Measurements from ENCODE around the gene PIGW.
A peak's percentile ranks its signal among the peaks of the same experiment; 100 is the strongest.

Gene PIGW, protein sequence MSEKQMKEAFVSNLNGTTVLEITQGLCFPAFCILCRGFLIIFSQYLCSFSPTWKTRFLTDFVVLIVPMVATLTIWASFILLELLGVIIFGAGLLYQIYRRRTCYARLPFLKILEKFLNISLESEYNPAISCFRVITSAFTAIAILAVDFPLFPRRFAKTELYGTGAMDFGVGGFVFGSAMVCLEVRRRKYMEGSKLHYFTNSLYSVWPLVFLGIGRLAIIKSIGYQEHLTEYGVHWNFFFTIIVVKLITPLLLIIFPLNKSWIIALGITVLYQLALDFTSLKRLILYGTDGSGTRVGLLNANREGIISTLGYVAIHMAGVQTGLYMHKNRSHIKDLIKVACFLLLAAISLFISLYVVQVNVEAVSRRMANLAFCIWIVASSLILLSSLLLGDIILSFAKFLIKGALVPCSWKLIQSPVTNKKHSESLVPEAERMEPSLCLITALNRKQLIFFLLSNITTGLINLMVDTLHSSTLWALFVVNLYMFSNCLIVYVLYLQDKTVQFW

DNA sequence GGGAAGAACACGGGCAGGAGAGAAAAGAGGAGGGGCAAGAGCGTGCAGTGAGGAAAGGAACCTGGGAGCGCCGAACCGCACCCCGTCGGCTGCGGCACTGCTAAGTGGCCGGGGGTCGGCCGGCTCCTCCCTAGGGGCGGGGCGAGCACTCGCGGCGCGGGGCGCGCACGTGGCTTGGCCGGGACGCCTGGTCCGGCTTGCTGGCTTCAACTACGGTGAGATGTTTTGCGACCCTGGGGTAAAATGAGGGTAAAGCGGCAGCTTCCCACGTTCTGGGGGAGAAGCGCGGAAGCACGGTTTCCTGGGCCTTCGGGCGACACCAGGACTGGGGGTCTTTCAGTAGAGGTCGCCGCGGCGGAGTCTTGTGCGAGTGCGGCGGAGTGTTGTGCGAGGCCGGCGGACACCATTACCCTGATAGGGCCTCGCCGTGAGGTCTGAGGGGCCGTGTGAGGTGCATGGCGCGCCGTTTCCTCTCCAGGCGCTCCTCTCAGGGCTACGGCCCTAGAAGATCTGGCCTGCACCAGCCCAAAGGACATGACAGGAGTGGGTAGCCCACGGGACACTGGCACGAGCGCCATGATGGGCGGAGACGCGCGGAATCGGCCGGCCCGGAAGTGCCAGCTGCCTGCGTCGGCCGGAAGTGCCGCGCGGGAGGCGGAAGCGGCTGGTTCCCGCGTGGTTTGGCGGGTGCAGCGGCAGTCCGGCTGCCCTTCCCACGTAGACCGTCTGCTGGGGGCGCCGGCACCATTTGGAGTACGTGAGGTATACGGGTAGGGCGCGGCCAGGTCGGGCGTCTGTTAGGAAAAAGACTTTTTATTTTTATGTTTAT, at the start of gene PIGW, which contains the start of gene MYO19:
Gene PIGW (plus strand): TSS at position 148 of the 829 bp plus-strand sequence. CDS start 2,115 bp downstream, outside the sequence.
Gene MYO19 (minus strand): TSS at position 29 of the 829 bp plus-strand sequence. CDS start 2,330 bp downstream, outside the sequence.
- peaks cover 39% of the 10 kb centered on the region for H3K36me3 ChIP-seq (ENCODE audit: control insufficient read depth, insufficient read depth, low read length, severe bottlenecking)
- H3K4me3 ChIP-seq (ENCODE audit: low read length), result peak within 1 kb of the TSS; percentile 94
- H3K9ac ChIP-seq (ENCODE audit: low read length), result peak within 1 kb of the TSS; percentile 96
- H3K9me3 ChIP-seq (ENCODE audit: control insufficient read depth, low read length), result no peaks in the 10 kb centered on the region
- peaks cover 14% of the 10 kb centered on the region for H3K4me1 ChIP-seq (ENCODE audit: control insufficient read depth, insufficient read depth, low read length)
- H3K27me3 ChIP-seq (replicated peaks; ENCODE audit: control insufficient read depth, insufficient read depth, low read length), result no peaks in the 10 kb centered on the region
- peak; percentile 96 for DNase-seq (ENCODE audit: low read depth)

- DNase-seq (ENCODE audit: low read depth), result no peak
- Histone ChIP-seq H3K27me3 (replicated peaks; ENCODE audit: control insufficient read depth, insufficient read depth, low read length) (peaks cover 15% of the 10 kb centered on the region), H3K36me3 (ENCODE audit: control insufficient read depth, insufficient read depth, low read length, severe bottlenecking) (no peaks in the 10 kb centered on the region), H3K4me3 (ENCODE audit: low read length) (no peak overlapping the region), H3K9me3 (ENCODE audit: control insufficient read depth, low read length) (no peaks in the 10 kb centered on the region), H3K9ac (ENCODE audit: low read length) (no peak overlapping the region), H3K4me1 (ENCODE audit: control insufficient read depth, insufficient read depth, low read length) (peaks cover 16% of the 10 kb centered on the region)
Observed at GRCh38 chr17:36485027-36485426, 49.8 kb upstream of the PIGW start.

GRCh38 chr17:36485805-36486203, 49.0 kb upstream of the PIGW start:
- peaks cover 16% of the 10 kb centered on the region for H3K4me1 ChIP-seq (ENCODE audit: control insufficient read depth, insufficient read depth, low read length)
- no peaks in the 10 kb centered on the region for H3K36me3 ChIP-seq (ENCODE audit: control insufficient read depth, insufficient read depth, low read length, severe bottlenecking)
- H3K4me3 ChIP-seq (ENCODE audit: low read length), result peak overlapping the region; percentile 97
- no peak for DNase-seq (ENCODE audit: low read depth)
- peaks cover 11% of the 10 kb centered on the region for H3K27me3 ChIP-seq (replicated peaks; ENCODE audit: control insufficient read depth, insufficient read depth, low read length)
- peak overlapping the region; percentile 93 for H3K9ac ChIP-seq (ENCODE audit: low read length)
- H3K9me3 ChIP-seq (ENCODE audit: control insufficient read depth, low read length), result no peaks in the 10 kb centered on the region

GRCh38 chr17:36486204-36487194, 48.3 kb upstream of the PIGW start, which contains the start of gene ZNHIT3:
Gene ZNHIT3 (plus strand): TSS chr17:36486681. CDS start chr17:36486700, 19 bp downstream.
- H3K4me3 ChIP-seq (ENCODE audit: low read length), result peak within 1 kb of the TSS; percentile 97
- H3K9ac ChIP-seq (ENCODE audit: low read length), result peak within 1 kb of the TSS; percentile 93
- H3K9me3 ChIP-seq (ENCODE audit: control insufficient read depth, low read length), result no peaks in the 10 kb centered on the region
- peak; percentile 98 for DNase-seq (ENCODE audit: low read depth)
- peaks cover 10% of the 10 kb centered on the region for H3K27me3 ChIP-seq (replicated peaks; ENCODE audit: control insufficient read depth, insufficient read depth, low read length)
- H3K4me1 ChIP-seq (ENCODE audit: control insufficient read depth, insufficient read depth, low read length), result peaks cover 16% of the 10 kb centered on the region
- H3K36me3 ChIP-seq (ENCODE audit: control insufficient read depth, insufficient read depth, low read length, severe bottlenecking), result no peaks in the 10 kb centered on the region

DNA sequence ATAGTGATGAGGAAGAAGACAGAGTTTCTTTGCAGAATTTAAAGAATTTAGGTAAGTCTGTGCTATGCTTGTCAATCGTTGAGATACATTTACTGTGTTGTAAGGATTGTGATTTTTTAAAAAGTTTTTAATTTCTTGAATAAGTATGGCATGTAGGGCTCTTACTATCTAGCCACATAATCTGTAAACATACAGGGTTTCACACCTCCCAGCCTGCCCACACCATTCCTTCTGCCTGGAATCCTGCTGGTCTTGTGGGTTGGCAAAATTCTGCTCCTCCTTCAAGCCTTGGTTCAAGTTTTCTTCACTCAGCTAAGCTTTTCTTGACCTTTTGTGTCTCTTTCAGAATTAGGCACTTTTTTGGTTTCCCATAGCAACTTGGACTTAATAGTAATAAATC, 40.8 kb upstream of the PIGW start:
- Histone ChIP-seq H3K9me3 (ENCODE audit: control insufficient read depth, low read length) (no peaks in the 10 kb centered on the region), H3K4me3 (ENCODE audit: low read length) (no peak overlapping the region), H3K4me1 (ENCODE audit: control insufficient read depth, insufficient read depth, low read length) (peaks cover 15% of the 10 kb centered on the region), H3K36me3 (ENCODE audit: control insufficient read depth, insufficient read depth, low read length, severe bottlenecking) (peaks cover 68% of the 10 kb centered on the region), H3K27me3 (replicated peaks; ENCODE audit: control insufficient read depth, insufficient read depth, low read length) (no peaks in the 10 kb centered on the region), H3K9ac (ENCODE audit: low read length) (no peak overlapping the region)
- DNase-seq (ENCODE audit: low read depth), result peak; percentile 13

GRCh38 chr17:36494674-36495073, 40.1 kb upstream of the PIGW start:
- Histone ChIP-seq H3K9ac (ENCODE audit: low read length) (no peak overlapping the region), H3K27me3 (replicated peaks; ENCODE audit: control insufficient read depth, insufficient read depth, low read length) (no peaks in the 10 kb centered on the region), H3K4me1 (ENCODE audit: control insufficient read depth, insufficient read depth, low read length) (peaks cover 20% of the 10 kb centered on the region), H3K4me3 (ENCODE audit: low read length) (no peak overlapping the region), H3K36me3 (ENCODE audit: control insufficient read depth, insufficient read depth, low read length, severe bottlenecking) (peaks cover 71% of the 10 kb centered on the region), H3K9me3 (ENCODE audit: control insufficient read depth, low read length) (no peaks in the 10 kb centered on the region)
- no peak for DNase-seq (ENCODE audit: low read depth)

DNA sequence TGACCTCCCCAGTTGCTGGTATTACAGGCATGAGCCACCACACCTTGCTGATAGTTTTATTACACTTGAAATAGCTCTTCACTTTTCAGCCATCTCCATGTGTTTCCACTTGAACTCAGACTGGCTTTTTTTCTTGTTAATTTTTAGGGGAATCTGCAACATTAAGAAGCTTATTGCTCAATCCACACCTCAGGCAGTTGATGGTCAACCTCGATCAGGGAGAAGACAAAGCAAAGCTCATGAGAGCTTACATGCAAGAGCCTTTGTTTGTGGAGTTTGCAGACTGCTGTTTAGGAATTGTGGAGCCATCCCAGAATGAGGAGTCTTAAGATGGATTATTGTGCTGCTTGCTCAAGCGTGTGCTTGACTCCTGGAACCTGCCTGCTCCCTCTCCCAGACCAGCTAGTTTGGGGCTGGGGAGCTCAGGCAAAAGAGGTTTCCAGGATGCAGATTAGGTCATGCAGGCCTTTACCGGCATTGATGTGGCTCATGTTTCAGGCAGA, 39.7 kb upstream of the PIGW start:
- Histone ChIP-seq H3K27me3 (replicated peaks; ENCODE audit: control insufficient read depth, insufficient read depth, low read length) (no peaks in the 10 kb centered on the region), H3K4me3 (ENCODE audit: low read length) (no peak overlapping the region), H3K4me1 (ENCODE audit: control insufficient read depth, insufficient read depth, low read length) (peaks cover 20% of the 10 kb centered on the region), H3K9me3 (ENCODE audit: control insufficient read depth, low read length) (no peaks in the 10 kb centered on the region), H3K36me3 (ENCODE audit: control insufficient read depth, insufficient read depth, low read length, severe bottlenecking) (peaks cover 73% of the 10 kb centered on the region), H3K9ac (ENCODE audit: low read length) (no peak overlapping the region)
- DNase-seq (ENCODE audit: low read depth), result peak; percentile 10

DNA sequence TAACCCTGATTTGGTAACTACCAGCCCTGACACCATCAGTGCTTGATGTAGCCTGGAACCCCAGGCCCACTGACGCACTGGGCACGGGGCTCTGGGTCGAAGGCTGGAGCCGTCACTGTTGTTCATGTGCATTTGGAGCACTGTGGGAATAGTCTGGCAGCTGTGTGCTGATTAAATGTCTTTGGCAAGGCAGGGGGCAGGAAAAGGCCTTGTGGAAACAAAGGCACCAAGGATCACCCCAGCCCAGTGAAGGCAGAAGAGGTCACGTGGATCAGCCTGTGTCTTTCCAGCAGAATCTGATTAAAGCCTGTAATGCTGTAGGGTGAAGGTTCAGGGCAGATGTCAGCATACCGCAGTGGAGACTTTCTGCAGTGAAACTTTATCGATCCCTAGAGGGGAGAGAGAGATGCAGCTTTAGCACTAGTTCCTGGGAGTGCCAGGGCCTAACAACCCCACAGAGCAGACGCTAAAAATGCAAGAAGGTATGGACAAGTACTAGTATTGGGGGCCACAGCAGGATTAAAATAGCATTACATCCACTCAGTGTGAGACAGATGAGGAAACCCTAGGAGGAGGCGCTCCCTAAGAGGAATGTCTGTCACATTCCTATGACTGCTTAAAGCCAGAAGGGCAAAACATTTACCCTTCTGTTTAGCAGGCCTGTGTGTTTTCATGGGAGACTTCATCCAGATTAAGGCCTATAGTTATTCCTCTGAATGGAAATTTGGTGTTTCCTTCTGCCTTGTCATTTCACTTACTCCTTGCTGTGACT, 38.6 kb upstream of the PIGW start:
- DNase-seq (ENCODE audit: low read depth), result peak; percentile 19
- no peaks in the 10 kb centered on the region for H3K9me3 ChIP-seq (ENCODE audit: control insufficient read depth, low read length)
- no peaks in the 10 kb centered on the region for H3K27me3 ChIP-seq (replicated peaks; ENCODE audit: control insufficient read depth, insufficient read depth, low read length)
- H3K4me3 ChIP-seq (ENCODE audit: low read length), result no peak overlapping the region
- peaks cover 83% of the 10 kb centered on the region for H3K36me3 ChIP-seq (ENCODE audit: control insufficient read depth, insufficient read depth, low read length, severe bottlenecking)
- H3K9ac ChIP-seq (ENCODE audit: low read length), result peak overlapping the region; percentile 10
- H3K4me1 ChIP-seq (ENCODE audit: control insufficient read depth, insufficient read depth, low read length), result peaks cover 20% of the 10 kb centered on the region

- no peak for DNase-seq (ENCODE audit: low read depth)
Observed at GRCh38 chr17:36498155-36498554, 36.6 kb upstream of the PIGW start.

More at GRCh38 chr17:36498155-36498554, 36.6 kb upstream of the PIGW start:
- Histone ChIP-seq H3K27me3 (replicated peaks; ENCODE audit: control insufficient read depth, insufficient read depth, low read length) (no peaks in the 10 kb centered on the region), H3K4me1 (ENCODE audit: control insufficient read depth, insufficient read depth, low read length) (peaks cover 20% of the 10 kb centered on the region), H3K9me3 (ENCODE audit: control insufficient read depth, low read length) (no peaks in the 10 kb centered on the region), H3K9ac (ENCODE audit: low read length) (no peak overlapping the region), H3K36me3 (ENCODE audit: control insufficient read depth, insufficient read depth, low read length, severe bottlenecking) (peaks cover 77% of the 10 kb centered on the region), H3K4me3 (ENCODE audit: low read length) (no peak overlapping the region)

Measured in adipocyte (in vitro differentiated cells).